Measurements from ENCODE around the gene CD180. TPM values are rescaled to one million over a fixed set of nuclear protein-coding genes. Genes with fewer than 3 reads are reported as not detected.
A peak's percentile ranks its signal among the peaks of the same experiment; 100 is the strongest.

CD180 gene
- total and polyA plus RNA-seq, 4 donors: 0.59 to 2.6 (median 2.2) TPM

DNA sequence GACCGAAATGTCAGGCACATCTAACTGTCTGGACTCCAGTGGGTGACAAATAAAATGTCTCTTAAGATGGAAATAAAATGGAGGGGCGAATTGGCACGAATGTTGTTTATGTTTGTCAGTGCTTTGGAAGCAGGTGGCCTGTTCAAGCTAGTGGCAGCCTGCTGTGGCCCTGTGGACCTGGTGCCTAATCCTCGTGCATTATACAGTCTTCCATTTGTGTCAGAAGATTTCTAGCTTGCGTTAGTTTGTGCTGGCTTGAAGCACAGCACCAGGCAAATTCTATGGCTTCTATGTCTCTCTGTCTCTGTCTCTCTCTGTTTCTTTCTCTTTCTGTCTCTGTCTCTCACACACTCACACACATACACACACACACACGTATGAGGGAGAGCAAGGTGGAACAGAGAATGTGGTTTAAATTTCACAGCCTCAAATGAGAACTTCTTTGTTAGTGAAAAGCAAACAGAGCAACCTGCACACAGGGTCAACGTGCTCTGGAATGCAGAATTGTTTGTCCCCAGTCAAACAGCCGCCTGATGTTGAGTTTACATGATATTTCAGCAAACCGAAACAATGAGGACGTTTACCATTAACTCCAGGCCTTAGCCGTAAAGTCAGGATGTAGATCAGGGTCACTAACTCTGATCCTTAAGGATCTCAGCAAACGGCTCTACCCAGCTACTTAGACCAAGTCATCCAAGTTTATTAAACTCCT, 39.0 kb upstream of the CD180 start:
- Histone ChIP-seq H3K27me3 (ENCODE audit: control insufficient read depth in 3 of 3, insufficient read depth in 3 of 3, low read length in 2 of 3) (no peaks in the 10 kb centered on the region), H3K4me1 (ENCODE audit: control insufficient read depth in 5 of 5, insufficient read depth in 5 of 5, low read length in 5 of 5) (peaks cover 0 to 19% (median 6%) of the 10 kb centered on the region in 5 donors), H3K9me3 (ENCODE audit: control insufficient read depth in 4 of 4, insufficient read depth in 3 of 4, low read length in 3 of 4) (no peaks in the 10 kb centered on the region), H3K9ac (ENCODE audit: insufficient read depth in 1 of 2, low read length in 2 of 2) (no peak overlapping the region), H3K4me3 (no peak overlapping the region), H3K27ac (ENCODE audit: low read depth in 1 of 2, low read length in 1 of 2) (peak overlapping the region in 1 of 2 donors; percentile 75), H3K36me3 (ENCODE audit: control insufficient read depth in 4 of 4, insufficient read depth in 4 of 4, low read length in 4 of 4) (no peaks in the 10 kb centered on the region)
- WGBS, 2 donors: 68 to 78% methylated on average over 12 of the region's 12 CpGs
- TF ChIP-seq CTCF (IDR thresholded peaks at IDR 0.05; ENCODE audit: control extremely low read depth, extremely low read depth): no peak
- ATAC-seq (ENCODE audit: insufficient read depth, low FRiP score) (no peak), DNase-seq (peak in 2 of 3 donors; percentile 34 to 45)

GRCh38 chr5:67234671-67235176, 38.1 kb upstream of the CD180 start:
- Histone ChIP-seq H3K9ac (ENCODE audit: insufficient read depth in 1 of 2, low read length in 2 of 2) (peak overlapping the region in 1 of 2 donors; percentile 16), H3K4me1 (ENCODE audit: control insufficient read depth in 5 of 5, insufficient read depth in 5 of 5, low read length in 5 of 5) (peaks cover 0 to 19% (median 6%) of the 10 kb centered on the region in 5 donors), H3K27me3 (ENCODE audit: control insufficient read depth in 3 of 3, insufficient read depth in 3 of 3, low read length in 2 of 3) (no peaks in the 10 kb centered on the region), H3K4me3 (no peak overlapping the region), H3K27ac (ENCODE audit: low read depth in 1 of 2, low read length in 1 of 2) (peak overlapping the region; percentile 38 to 88), H3K9me3 (ENCODE audit: control insufficient read depth in 4 of 4, insufficient read depth in 3 of 4, low read length in 3 of 4) (peaks cover 0 to 1% (median 0%) of the 10 kb centered on the region in 4 donors), H3K36me3 (ENCODE audit: control insufficient read depth in 4 of 4, insufficient read depth in 4 of 4, low read length in 4 of 4) (no peaks in the 10 kb centered on the region)
- TF ChIP-seq CTCF (IDR thresholded peaks at IDR 0.05; ENCODE audit: control extremely low read depth, extremely low read depth): no peak
- 6 to 16% methylated on average over 10 of the region's 10 CpGs for WGBS, 2 donors
- DNase-seq: peak; percentile 70 to 93 (median 88)
- ATAC-seq (ENCODE audit: insufficient read depth, low FRiP score): peak; percentile 58

DNA sequence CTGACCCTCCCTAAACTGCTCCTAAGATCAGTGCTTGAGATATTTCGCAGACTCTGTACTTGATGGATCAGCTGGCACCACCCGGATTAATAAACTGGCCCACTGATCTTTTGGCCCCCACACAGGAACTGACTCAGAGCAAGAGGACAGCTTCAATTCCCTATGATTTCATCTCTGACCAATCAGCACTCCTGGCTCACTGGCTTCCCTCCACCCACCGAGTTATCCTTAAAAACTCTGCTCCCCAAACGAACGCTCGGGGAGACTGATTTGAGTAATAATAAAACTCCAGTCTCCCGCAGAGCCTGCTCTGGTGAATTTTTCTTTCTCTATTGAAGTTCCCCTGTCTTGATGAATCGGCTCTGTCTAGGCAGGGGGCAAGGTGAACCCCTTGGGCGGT, 36.5 kb upstream of the CD180 start:
- no peak overlapping the region for H3K27ac ChIP-seq (ENCODE audit: low read depth in 1 of 2, low read length in 1 of 2)
- no peak for ATAC-seq (ENCODE audit: insufficient read depth, low FRiP score)
- peaks cover 0 to 19% (median 6%) of the 10 kb centered on the region in 5 donors for H3K4me1 ChIP-seq (ENCODE audit: control insufficient read depth in 5 of 5, insufficient read depth in 5 of 5, low read length in 5 of 5)

More for the DNA sequence above, 36.5 kb upstream of the CD180 start:
- Histone ChIP-seq H3K36me3 (ENCODE audit: control insufficient read depth in 4 of 4, insufficient read depth in 4 of 4, low read length in 4 of 4) (no peaks in the 10 kb centered on the region), H3K27me3 (ENCODE audit: control insufficient read depth in 3 of 3, insufficient read depth in 3 of 3, low read length in 2 of 3) (no peaks in the 10 kb centered on the region), H3K9me3 (ENCODE audit: control insufficient read depth in 4 of 4, insufficient read depth in 3 of 4, low read length in 3 of 4) (peaks cover 0 to 1% (median 0%) of the 10 kb centered on the region in 4 donors), H3K9ac (ENCODE audit: insufficient read depth in 1 of 2, low read length in 2 of 2) (no peak overlapping the region), H3K4me3 (no peak overlapping the region)
- WGBS, 2 donors: 82 to 88% methylated on average over 9 of the region's 9 CpGs
- no peak for TF ChIP-seq CTCF (IDR thresholded peaks at IDR 0.05; ENCODE audit: control extremely low read depth, extremely low read depth)
- no peak for DNase-seq

All from lung (tissue), 12 donors.